KBM-7 (cell line): Measurements from ENCODE around the gene PRKN.
A peak's percentile ranks its signal among the peaks of the same experiment; 100 is the strongest.
"Not testable (repeated sequence)": the region's sequence is repeated elsewhere in the genome, so short reads cannot be mapped to it uniquely, and the experiment has no call there.

Source experiments
- DNase-seq: peaks from one replicate; pipeline ENCODE4 v3.0.0-alpha.2; 2015
- in situ Hi-C: fragments of 300-500 bp; cut with MboI; formaldehyde crosslinking; loops from 2 replicates; pipeline ENCODE4 v1.14.3; 2020; ENCODE audit warnings: low sequenced_read_pairs, low pct_unique_long_range_greater_than_20kb, mixed read lengths

The PRKN gene

GRCh38 chr6:161532536-161532935 is 1195.0 kb downstream of the PRKN start:
- in situ Hi-C loops, result no loop called here
- no peak for DNase-seq

GRCh38 chr6:161526794-161527193 is 1200.8 kb downstream of the PRKN start:
- in situ Hi-C loops, result no loop called here

GRCh38 chr6:161523362-161523761 is 1204.2 kb downstream of the PRKN start:
- no peak for DNase-seq
- in situ Hi-C loops, result no loop called here

More at GRCh38 chr6:161526794-161527193, 1200.8 kb downstream of the PRKN start:
- no peak for DNase-seq

GRCh38 chr6:161522276-161522675 is 1205.3 kb downstream of the PRKN start:
- DNase-seq, result no peak
- in situ Hi-C loops, result no loop called here

- in situ Hi-C loops, result no loop called here
- no peak for DNase-seq
Observed at GRCh38 chr6:161511447-161512095, 1216.0 kb downstream of the PRKN start.

DNA sequence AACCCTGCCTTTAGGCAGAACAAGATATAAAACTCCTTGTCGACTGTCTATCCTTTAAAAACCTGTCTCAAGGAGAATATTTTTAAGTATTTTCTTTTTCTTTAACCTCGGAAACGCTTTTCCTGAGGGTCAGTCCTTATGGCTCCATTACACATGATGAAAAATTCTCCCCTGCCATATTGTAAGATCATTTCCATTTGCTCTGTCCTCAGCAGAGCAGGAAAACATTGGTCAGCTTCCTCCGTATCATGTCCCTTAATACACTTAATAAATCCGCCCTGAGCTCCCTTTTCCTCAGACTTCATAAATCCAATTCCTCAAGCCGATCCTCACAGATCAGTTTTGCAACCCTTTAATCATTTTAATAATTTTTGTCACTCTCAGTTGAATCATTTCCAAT is 1219.2 kb downstream of the PRKN start:
- no peak for DNase-seq
- in situ Hi-C loops, result no loop called here

- no peak for DNase-seq
- in situ Hi-C loops, result no loop called here
Observed at GRCh38 chr6:161507375-161507774, 1220.2 kb downstream of the PRKN start.

DNA sequence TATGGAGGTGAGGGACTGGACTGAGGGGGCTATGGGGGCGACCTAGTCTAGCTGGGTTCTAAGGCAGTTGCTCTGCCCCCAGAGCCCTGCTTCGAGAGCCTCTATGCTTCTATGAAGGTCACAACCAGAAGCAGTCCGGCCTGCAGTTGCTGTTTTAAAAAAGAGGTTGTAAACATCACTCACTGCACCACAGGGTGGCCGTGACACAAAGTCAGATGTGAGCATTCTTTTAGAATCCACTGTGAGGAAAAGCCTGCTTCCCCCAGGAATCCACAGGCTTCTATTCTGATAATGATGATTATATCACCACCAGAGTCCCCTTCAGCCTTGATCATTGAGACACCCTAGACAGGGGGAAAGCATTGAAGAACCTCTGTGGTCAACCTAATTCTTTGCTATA is 1224.0 kb downstream of the PRKN start:
- no peak for DNase-seq
- in situ Hi-C loops, result no loop called here

DNA sequence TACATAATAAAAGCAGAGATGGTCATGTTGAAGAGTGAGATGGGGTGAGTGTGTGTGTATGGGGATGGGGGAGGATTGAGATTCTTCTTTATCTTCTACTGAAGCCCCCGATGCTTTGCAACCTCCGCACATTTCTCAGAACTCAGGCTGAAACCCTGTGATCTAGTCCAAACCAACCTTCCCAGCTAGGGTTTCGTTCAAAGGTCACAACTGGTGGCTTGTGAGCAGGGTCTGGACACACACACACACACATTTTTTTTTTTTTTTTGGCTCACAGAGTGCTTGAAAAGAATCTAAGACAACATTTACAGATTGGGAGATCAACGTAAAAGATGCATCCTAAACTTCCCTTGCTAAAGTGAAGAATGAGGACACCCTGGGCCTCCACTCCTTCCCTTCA is 1228.7 kb downstream of the PRKN start:
- no peak for DNase-seq
- in situ Hi-C loops, result no loop called here

- peak; percentile 1 for DNase-seq
- in situ Hi-C loops, result no loop called here
Observed at GRCh38 chr6:161498359-161498758, 1229.2 kb downstream of the PRKN start.

DNA sequence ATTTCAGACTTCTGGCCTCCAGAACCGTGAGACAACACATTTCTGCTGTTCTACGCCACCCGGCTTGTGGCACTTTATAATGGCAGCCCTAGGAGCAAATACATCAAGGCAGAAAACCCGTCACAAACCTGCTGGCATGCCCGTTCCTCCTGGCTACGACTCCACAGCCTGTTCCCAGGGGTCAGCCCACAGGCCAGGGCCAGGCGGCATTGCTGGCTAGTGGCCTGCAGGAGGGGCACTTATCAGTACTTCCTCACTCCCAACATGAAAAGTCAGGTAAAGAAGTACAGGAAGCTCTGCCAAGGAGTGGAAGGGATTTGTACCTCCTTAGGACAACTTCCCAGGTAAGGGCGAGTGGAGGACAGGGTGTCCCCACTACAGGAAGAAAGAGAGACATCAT is 1230.6 kb downstream of the PRKN start:
- no peak for DNase-seq
- in situ Hi-C loops, result no loop called here

- in situ Hi-C loops, DNase-seq: not testable (repeated sequence)
Observed at GRCh38 chr6:161496271-161496670, 1231.3 kb downstream of the PRKN start.

- no peak for DNase-seq
- in situ Hi-C loops, result no loop called here
Observed at GRCh38 chr6:161494566-161494965, 1233.0 kb downstream of the PRKN start.

GRCh38 chr6:161493576-161494118 is 1233.9 kb downstream of the PRKN start:
- in situ Hi-C loops, result no loop called here

GRCh38 chr6:161489626-161490306 is 1237.8 kb downstream of the PRKN start:
- DNase-seq, result no peak
- in situ Hi-C loops, result no loop called here

More at GRCh38 chr6:161493576-161494118, 1233.9 kb downstream of the PRKN start:
- no peak for DNase-seq

- no peak for DNase-seq
- in situ Hi-C loops, result no loop called here
Observed at GRCh38 chr6:161487694-161488093, 1239.9 kb downstream of the PRKN start.

- DNase-seq, result no peak
- in situ Hi-C loops, result no loop called here
Observed at GRCh38 chr6:161487217-161487531, 1240.4 kb downstream of the PRKN start.

GRCh38 chr6:161486361-161487216 is 1241.0 kb downstream of the PRKN start:
- in situ Hi-C loops, result no loop called here
- DNase-seq, result no peak

- DNase-seq, result no peak
- in situ Hi-C loops, result no loop called here
Observed at GRCh38 chr6:161482517-161482858, 1245.1 kb downstream of the PRKN start.
